GM18870 (cell line): Measurements from ENCODE around the gene MAG.
"Not testable (repeated sequence)": the region's sequence is repeated elsewhere in the genome, so short reads cannot be mapped to it uniquely, and the experiment has no call there.

Experiments used
- ATAC-seq: cut with Tn5 transposase; IDR thresholded peaks from one replicate; pipeline ENCODE4 v1.9.1; 2021; ENCODE audit warnings: moderate library complexity; ENCODE audit not compliant: unreplicated experiment

MAG gene

GRCh38 chr19:35357867-35358573, 66.1 kb downstream of the MAG start, which contains the start of gene FFAR3:
FFAR3 (plus strand) TSS chr19:35358460; CDS start chr19:35358891, 431 bp downstream.
- no peak for ATAC-seq

- not testable (repeated sequence) for ATAC-seq
Observed at GRCh38 chr19:35358834-35359233, 66.9 kb downstream of the MAG start.

- ATAC-seq, result not testable (repeated sequence)
Observed at GRCh38 chr19:35359395-35359794, 67.4 kb downstream of the MAG start.

DNA sequence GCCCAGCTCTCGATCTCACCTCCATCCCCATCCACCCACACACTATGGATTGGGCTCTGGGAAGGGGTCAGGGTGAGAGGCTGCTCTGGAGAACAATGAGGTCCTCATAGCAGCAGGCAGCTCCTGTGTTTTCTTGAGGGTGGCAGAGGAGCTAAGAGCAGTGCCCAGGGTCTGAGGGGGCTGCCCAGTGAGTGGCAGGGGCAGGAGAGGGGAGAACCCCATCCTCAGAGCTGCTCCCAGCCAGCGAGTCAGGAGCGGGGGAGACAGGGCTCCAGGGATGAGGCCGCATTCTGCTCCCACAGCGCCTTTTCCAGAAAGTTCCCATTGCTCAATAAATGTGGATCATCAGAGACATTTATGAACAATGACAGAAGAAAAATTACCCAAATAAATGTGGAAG, 68.1 kb downstream of the MAG start:
- not testable (repeated sequence) for ATAC-seq

- ATAC-seq, result no peak
Observed at GRCh38 chr19:35360880-35361420, 69.0 kb downstream of the MAG start.

DNA sequence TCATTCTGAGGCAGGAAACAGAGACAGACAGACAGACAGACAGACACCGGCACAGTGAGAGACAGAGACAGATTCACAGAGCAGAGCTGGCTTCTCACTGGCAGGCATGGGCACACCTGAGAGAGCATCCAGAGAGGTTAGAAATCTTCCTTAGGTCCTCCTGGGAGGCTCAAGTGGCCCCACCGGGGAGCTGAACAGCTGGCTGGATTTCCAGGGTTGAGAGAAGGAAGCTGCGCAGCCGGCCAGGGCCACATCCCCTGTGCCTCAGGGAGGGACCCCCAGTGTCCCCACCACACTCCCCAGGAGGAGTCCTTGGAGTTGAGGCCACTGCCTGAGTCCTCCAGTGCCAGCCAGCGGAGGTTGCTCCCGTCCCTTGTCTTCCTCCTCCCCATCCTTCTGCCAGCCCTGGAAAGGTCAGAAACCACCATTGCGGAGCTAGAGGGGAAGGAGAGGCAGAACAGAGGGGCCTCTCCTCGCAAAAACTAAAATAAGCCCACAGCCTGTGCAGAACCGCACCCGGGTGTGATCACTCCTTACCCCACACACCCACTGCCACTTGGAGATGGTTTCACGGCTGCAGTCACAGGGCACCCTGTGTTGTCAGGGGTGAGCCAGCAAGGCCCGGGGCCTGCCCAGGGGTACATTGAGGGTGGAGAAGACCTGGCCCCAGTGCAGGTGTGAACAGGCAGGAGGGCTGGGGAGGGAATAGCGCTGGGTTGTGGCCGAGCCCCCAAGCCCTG, 70.5 kb downstream of the MAG start:
- no peak for ATAC-seq

GRCh38 chr19:35363001-35363590, 71.1 kb downstream of the MAG start:
- ATAC-seq, result no peak
